Measurements from ENCODE around the gene CYS1.

Gene CYS1

GRCh38 chr2:10078704-10079265, 1.4 kb downstream of the CYS1 start:
- Histone ChIP-seq H3K4me3 (ENCODE audit: low read depth, low read length) (no peak overlapping the region), H3K27me3 (peaks cover 100% of the 10 kb centered on the region), H3K36me3 (no peaks in the 10 kb centered on the region), H3K9me3 (no peaks in the 10 kb centered on the region; the same call in 1 of the 2 replicates), H3K4me1 (no peaks in the 10 kb centered on the region)
- no peak for TF ChIP-seq CTCF (IDR thresholded peaks at IDR 0.05; ENCODE audit: low read depth, low read length)
- no peak for DNase-seq

GRCh38 chr2:10078001-10078400, 2.2 kb downstream of the CYS1 start:
- Histone ChIP-seq H3K27me3 (peaks cover 96% of the 10 kb centered on the region), H3K36me3 (no peaks in the 10 kb centered on the region), H3K4me1 (no peaks in the 10 kb centered on the region), H3K4me3 (ENCODE audit: low read depth, low read length) (no peak overlapping the region), H3K9me3 (no peaks in the 10 kb centered on the region)
- DNase-seq = no peak
- TF ChIP-seq CTCF (IDR thresholded peaks at IDR 0.05; ENCODE audit: low read depth, low read length) = no peak

GRCh38 chr2:10076988-10077527, 3.2 kb downstream of the CYS1 start:
- Histone ChIP-seq H3K4me1 (no peaks in the 10 kb centered on the region), H3K9me3 (no peaks in the 10 kb centered on the region), H3K27me3 (peaks cover 87% of the 10 kb centered on the region), H3K4me3 (ENCODE audit: low read depth, low read length) (no peak overlapping the region), H3K36me3 (no peaks in the 10 kb centered on the region)
- no peak for DNase-seq
- TF ChIP-seq CTCF (IDR thresholded peaks at IDR 0.05; ENCODE audit: low read depth, low read length) = no peak

GRCh38 chr2:10076511-10076910, 3.7 kb downstream of the CYS1 start:
- DNase-seq = no peak
- Histone ChIP-seq H3K4me3 (ENCODE audit: low read depth, low read length) (no peak overlapping the region), H3K27me3 (peaks cover 81% of the 10 kb centered on the region), H3K4me1 (no peaks in the 10 kb centered on the region), H3K36me3 (no peaks in the 10 kb centered on the region), H3K9me3 (no peaks in the 10 kb centered on the region)
- no peak for TF ChIP-seq CTCF (IDR thresholded peaks at IDR 0.05; ENCODE audit: low read depth, low read length)

- Histone ChIP-seq H3K9me3 (no peaks in the 10 kb centered on the region), H3K4me3 (ENCODE audit: low read depth, low read length) (no peak overlapping the region), H3K36me3 (no peaks in the 10 kb centered on the region), H3K27me3 (peaks cover 73% of the 10 kb centered on the region), H3K4me1 (no peaks in the 10 kb centered on the region)
- no peak for TF ChIP-seq CTCF (IDR thresholded peaks at IDR 0.05; ENCODE audit: low read depth, low read length)
- DNase-seq = no peak
Observed at GRCh38 chr2:10075571-10076209, 4.5 kb downstream of the CYS1 start.

- no peaks in the 10 kb centered on the region for H3K36me3 ChIP-seq
- H3K4me3 ChIP-seq (ENCODE audit: low read depth, low read length) = no peak overlapping the region
- TF ChIP-seq CTCF (IDR thresholded peaks at IDR 0.05; ENCODE audit: low read depth, low read length) = no peak
- H3K4me1 ChIP-seq = no peaks in the 10 kb centered on the region
- H3K9me3 ChIP-seq = no peaks in the 10 kb centered on the region
- no peak for DNase-seq
- peaks cover 67% of the 10 kb centered on the region for H3K27me3 ChIP-seq
Observed at GRCh38 chr2:10075101-10075500, 5.1 kb downstream of the CYS1 start.

All from BE2C (cell line).